Activated B cell treated with CpG ODN at 0.5 μM for 24 hours (primary cell): Measurements from ENCODE around the gene STRN4. TPM values are rescaled to one million over a fixed set of nuclear protein-coding genes. Genes with fewer than 3 reads are reported as not detected.

ENCODE experiments used
- ATAC-seq: fragments of 200-7000 bp; cut with Tn5 transposase; one replicate; pipeline ENCODE4 v1.10.0; 2021; ENCODE audit warnings: low read depth, mild to moderate bottlenecking, moderate library complexity
- CTCF ChIA-PET: fragments of 350-600 bp; sonication (Branson Sonifier 250); formaldehyde crosslinking; loops from one replicate; lab custom pipeline; 2021; ENCODE audit warnings: antibody characterized with exemption; lab: Charles Lee
- POLR2A ChIA-PET: fragments of 350-600 bp; sonication (Branson Sonifier 250); formaldehyde crosslinking; loops from one replicate; lab custom pipeline; 2021; ENCODE audit warnings: antibody characterized with exemption; lab: Charles Lee
- DNase-seq: peaks from one replicate; pipeline ENCODE4 v3.0.0; 2022
- H3K27ac Mint-ChIP-seq: one replicate; pipeline ENCODE4 v1.8.0; 2020; ENCODE audit warnings: mixed read lengths
- H3K27me3 Mint-ChIP-seq: one replicate; pipeline ENCODE4 v1.8.0; 2021; ENCODE audit warnings: mixed read lengths
- H3K36me3 Mint-ChIP-seq: one replicate; pipeline ENCODE4 v1.8.0; 2021; ENCODE audit warnings: low read depth, mixed read lengths
- H3K4me1 Mint-ChIP-seq: one replicate; pipeline ENCODE4 v1.8.0; 2021; ENCODE audit warnings: mixed read lengths
- H3K4me3 Mint-ChIP-seq: one replicate; pipeline ENCODE4 v1.8.0; 2020; ENCODE audit warnings: mild to moderate bottlenecking, mixed read lengths
- H3K9me3 Mint-ChIP-seq: one replicate; pipeline ENCODE4 v1.8.0; 2020; ENCODE audit warnings: mixed read lengths
- intact Hi-C: fragments of 100-400 bp; cut with micrococcal nuclease; formaldehyde crosslinking; loops from one replicate; pipeline ENCODE4 v1.15.1; 2024
- total RNA-seq: library from RNA; stranded (reverse); gene quantifications from 2 replicates; pipeline ENCODE4 v1.2.3, GENCODE V29; 2022
- TF ChIP-seq, protein P1 (sequence below): fragments of 200-600 bp; IDR thresholded peaks from one replicate; pipeline ENCODE4 v1.8.0; 2022; ENCODE audit warnings: antibody characterized with exemption, mild to moderate bottlenecking

Gene STRN4
- total RNA-seq, 1 donor from 2014 or later, result 90.4 TPM

DNA sequence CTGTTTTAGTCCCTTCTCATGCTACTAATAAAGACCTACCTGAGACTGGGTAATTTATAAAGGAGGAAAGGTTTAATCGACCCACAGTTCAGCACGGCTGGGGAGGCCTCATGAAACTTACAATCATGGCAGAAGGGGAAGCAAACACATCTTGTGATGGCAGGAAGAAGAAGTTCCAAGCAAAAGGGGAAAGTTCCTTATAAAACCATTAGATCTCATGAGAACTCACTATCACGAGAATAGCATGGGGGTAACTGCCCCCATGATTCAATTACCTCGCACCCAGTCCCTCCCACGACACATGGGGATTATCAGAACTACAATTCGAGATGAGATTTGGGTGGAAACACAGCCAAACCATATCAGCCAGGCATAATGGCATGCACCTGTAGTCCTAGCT lies 13.0 kb upstream of the STRN4 start:
- Mint-ChIP-seq H3K27ac (no peak overlapping the region), H3K4me1 (peaks cover 3% of the 10 kb centered on the region), H3K9me3 (no peaks in the 10 kb centered on the region), H3K27me3 (no peaks in the 10 kb centered on the region), H3K4me3 (no peak overlapping the region), H3K36me3 (peaks cover 11% of the 10 kb centered on the region)
- POLR2A ChIA-PET, result interaction anchor here (0.7 kb wide), 1 partner anchor 1473 kb away, joined by 3 read pairs; no protein-coding TSS in a partner anchor
- TF ChIP-seq, protein P1, sequence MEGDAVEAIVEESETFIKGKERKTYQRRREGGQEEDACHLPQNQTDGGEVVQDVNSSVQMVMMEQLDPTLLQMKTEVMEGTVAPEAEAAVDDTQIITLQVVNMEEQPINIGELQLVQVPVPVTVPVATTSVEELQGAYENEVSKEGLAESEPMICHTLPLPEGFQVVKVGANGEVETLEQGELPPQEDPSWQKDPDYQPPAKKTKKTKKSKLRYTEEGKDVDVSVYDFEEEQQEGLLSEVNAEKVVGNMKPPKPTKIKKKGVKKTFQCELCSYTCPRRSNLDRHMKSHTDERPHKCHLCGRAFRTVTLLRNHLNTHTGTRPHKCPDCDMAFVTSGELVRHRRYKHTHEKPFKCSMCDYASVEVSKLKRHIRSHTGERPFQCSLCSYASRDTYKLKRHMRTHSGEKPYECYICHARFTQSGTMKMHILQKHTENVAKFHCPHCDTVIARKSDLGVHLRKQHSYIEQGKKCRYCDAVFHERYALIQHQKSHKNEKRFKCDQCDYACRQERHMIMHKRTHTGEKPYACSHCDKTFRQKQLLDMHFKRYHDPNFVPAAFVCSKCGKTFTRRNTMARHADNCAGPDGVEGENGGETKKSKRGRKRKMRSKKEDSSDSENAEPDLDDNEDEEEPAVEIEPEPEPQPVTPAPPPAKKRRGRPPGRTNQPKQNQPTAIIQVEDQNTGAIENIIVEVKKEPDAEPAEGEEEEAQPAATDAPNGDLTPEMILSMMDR, result no peak
- DNase-seq, result no peak
- ATAC-seq, result no peak
- intact Hi-C loops, result loop anchor here (5.0 kb wide), 1 partner anchor 233 kb away; no protein-coding TSS in a partner anchor
- CTCF ChIA-PET, result interaction anchor here (6.1 kb wide), 1 partner anchor 82 kb away, joined by 120 read pairs; no protein-coding TSS in a partner anchor

DNA sequence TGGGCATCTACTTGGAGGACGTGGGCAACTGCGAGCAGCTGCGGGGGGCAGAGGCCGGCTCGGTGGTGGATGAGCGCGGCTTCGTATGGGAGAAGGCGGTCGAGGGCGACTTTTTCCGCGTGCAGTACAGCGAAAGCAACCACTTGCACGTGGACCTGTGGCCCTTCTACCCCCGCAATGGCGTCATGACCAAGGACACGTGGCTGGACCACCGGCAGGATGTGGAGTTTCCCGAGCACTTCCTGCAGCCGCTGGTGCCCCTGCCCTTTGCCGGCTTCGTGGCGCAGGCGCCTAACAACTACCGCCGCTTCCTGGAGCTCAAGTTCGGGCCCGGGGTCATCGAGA lies 10.3 kb upstream of the STRN4 start:
- H3K27me3 Mint-ChIP-seq, result no peaks in the 10 kb centered on the region
- H3K4me1 Mint-ChIP-seq, result peaks cover 9% of the 10 kb centered on the region
- DNase-seq, result no peak
- no peak overlapping the region for H3K27ac Mint-ChIP-seq
- intact Hi-C loops, result loop anchor here (2.0 to 5.0 kb wide), 2 partner anchors 236 to 276 kb away; no protein-coding TSS in a partner anchor
- H3K9me3 Mint-ChIP-seq, result no peaks in the 10 kb centered on the region
- ChIA-PET POLR2A (no interaction called here), CTCF (interaction anchor here (1.3 to 6.1 kb wide), 3 partner anchors 10 to 85 kb away, joined by 4 to 120 read pairs (median 15); no protein-coding TSS in a partner anchor)
- TF ChIP-seq, protein P1, result no peak
- no peak overlapping the region for H3K4me3 Mint-ChIP-seq
- peaks cover 23% of the 10 kb centered on the region for H3K36me3 Mint-ChIP-seq
- ATAC-seq, result no peak

DNA sequence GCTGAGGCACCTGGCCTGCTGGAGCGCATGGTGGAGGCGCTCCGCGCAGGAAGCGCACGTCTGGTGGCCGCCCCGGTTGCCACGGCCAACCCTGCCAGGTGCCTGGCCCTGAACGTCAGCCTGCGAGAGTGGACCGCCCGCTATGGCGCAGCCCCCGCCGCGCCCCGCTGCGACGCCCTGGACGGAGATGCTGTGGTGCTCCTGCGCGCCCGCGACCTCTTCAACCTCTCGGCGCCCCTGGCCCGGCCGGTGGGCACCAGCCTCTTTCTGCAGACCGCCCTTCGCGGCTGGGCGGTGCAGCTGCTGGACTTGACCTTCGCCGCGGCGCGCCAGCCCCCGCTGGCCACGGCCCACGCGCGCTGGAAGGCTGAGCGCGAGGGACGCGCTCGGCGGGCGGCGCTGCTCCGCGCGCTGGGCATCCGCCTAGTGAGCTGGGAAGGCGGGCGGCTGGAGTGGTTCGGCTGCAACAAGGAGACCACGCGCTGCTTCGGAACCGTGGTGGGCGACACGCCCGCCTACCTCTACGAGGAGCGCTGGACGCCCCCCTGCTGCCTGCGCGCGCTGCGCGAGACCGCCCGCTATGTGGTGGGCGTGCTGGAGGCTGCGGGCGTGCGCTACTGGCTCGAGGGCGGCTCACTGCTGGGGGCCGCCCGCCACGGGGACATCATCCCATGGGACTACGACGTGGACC lies 9.7 kb upstream of the STRN4 start:
- DNase-seq, result no peak
- ATAC-seq, result no peak
- Mint-ChIP-seq H3K9me3 (no peaks in the 10 kb centered on the region), H3K4me1 (peaks cover 11% of the 10 kb centered on the region), H3K27me3 (no peaks in the 10 kb centered on the region), H3K27ac (no peak overlapping the region), H3K4me3 (no peak overlapping the region), H3K36me3 (peaks cover 24% of the 10 kb centered on the region)
- ChIA-PET POLR2A (interaction anchor here (0.8 kb wide), 1 partner anchor 32 kb away, joined by 3 read pairs; no protein-coding TSS in a partner anchor), CTCF (interaction anchor here (1.3 to 6.1 kb wide), 3 partner anchors 10 to 85 kb away, joined by 4 to 120 read pairs (median 15); no protein-coding TSS in a partner anchor)
- TF ChIP-seq, protein P1, result no peak
- intact Hi-C loops, result loop anchor here (2.0 to 5.0 kb wide), 2 partner anchors 236 to 277 kb away; no protein-coding TSS in a partner anchor

DNA sequence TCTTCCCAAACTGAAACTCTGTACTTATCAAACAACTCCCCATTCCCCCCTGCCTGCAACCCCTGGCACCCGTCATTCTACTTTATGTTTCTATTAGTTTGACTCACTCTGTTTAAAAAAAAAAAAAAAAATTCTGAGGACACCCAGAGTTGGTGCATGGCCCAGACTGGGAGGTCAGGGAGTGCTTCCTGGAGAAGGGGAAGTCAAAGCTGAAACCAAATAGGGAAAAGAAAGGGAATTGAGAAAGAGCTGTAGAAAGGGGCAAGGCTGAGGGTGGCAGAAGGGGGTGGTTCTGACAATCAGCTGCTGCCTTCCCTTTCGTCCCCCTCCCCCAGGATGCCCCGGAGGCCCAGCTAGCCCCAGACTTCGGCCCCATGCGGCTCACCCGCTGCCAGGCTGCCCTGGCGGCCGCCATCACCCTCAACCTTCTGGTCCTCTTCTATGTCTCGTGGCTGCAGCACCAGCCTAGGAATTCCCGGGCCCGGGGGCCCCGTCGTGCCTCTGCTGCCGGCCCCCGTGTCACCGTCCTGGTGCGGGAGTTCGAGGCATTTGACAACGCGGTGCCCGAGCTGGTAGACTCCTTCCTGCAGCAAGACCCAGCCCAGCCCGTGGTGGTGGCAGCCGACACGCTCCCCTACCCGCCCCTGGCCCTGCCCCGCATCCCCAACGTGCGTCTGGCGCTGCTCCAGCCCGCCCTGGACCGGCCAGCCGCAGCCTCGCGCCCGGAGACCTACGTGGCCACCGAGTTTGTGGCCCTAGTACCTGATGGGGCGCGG lies 9.0 kb upstream of the STRN4 start:
- TF ChIP-seq, protein P1, result no peak
- POLR2A ChIA-PET, result interaction anchor here (0.7 to 0.8 kb wide), 2 partner anchors 9 to 32 kb away, joined by 3 read pairs; partner anchors contain the start of gene FKRP
- Mint-ChIP-seq H3K9me3 (no peaks in the 10 kb centered on the region), H3K4me1 (peaks cover 19% of the 10 kb centered on the region), H3K27me3 (no peaks in the 10 kb centered on the region), H3K36me3 (peaks cover 30% of the 10 kb centered on the region), H3K27ac (no peak overlapping the region), H3K4me3 (no peak overlapping the region)
- DNase-seq (no peak), ATAC-seq (no peak)
- intact Hi-C loops, result loop anchor here (5.0 kb wide), 1 partner anchor 237 kb away; no protein-coding TSS in a partner anchor
- CTCF ChIA-PET, result interaction anchor here (1.8 to 6.1 kb wide), 2 partner anchors 29 to 86 kb away, joined by 10 to 120 read pairs; no protein-coding TSS in a partner anchor
